ENCODE results near the gene SPARCL1.
"Not testable (repeated sequence)": the region's sequence is repeated elsewhere in the genome, so short reads cannot be mapped to it uniquely, and the experiment has no call there.

The SPARCL1 gene, protein sequence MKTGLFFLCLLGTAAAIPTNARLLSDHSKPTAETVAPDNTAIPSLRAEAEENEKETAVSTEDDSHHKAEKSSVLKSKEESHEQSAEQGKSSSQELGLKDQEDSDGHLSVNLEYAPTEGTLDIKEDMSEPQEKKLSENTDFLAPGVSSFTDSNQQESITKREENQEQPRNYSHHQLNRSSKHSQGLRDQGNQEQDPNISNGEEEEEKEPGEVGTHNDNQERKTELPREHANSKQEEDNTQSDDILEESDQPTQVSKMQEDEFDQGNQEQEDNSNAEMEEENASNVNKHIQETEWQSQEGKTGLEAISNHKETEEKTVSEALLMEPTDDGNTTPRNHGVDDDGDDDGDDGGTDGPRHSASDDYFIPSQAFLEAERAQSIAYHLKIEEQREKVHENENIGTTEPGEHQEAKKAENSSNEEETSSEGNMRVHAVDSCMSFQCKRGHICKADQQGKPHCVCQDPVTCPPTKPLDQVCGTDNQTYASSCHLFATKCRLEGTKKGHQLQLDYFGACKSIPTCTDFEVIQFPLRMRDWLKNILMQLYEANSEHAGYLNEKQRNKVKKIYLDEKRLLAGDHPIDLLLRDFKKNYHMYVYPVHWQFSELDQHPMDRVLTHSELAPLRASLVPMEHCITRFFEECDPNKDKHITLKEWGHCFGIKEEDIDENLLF

DNA sequence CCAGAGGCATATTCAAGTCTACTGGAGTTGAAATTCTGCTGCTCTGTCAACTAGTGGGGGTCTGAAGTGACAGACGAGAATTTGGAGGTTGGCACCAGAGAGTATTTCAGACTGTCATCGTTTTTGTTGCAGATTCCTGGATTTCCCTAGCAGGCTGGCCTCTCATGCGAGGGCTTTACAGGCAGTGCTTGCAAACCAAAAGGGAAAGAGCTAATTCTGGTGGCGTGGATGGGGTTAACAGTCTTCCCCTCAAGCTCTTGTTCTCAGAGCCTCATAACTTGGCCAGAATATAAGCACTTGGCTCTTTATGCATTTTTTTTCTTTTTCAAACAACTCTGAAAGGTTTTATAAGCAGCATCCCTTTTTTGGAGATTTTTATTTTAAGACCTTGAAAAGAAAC, at the start of gene SPARCL1:
Gene SPARCL1, minus strand, starts transcription at position 190 of the 400 bp plus-strand sequence. CDS start 29,802 bp downstream, outside the sequence.
- in situ Hi-C loops (cut with HindIII; ENCODE audit: low sequenced_read_pairs) = no loop called here

GRCh38 chr4:87575983-87576382, 46.8 kb upstream of the SPARCL1 start:
- in situ Hi-C loops (cut with HindIII; ENCODE audit: low sequenced_read_pairs) = no loop called here

GRCh38 chr4:87575408-87575807, 46.2 kb upstream of the SPARCL1 start:
- in situ Hi-C loops (cut with HindIII; ENCODE audit: low sequenced_read_pairs) = no loop called here

GRCh38 chr4:87574996-87575395, 45.8 kb upstream of the SPARCL1 start:
- in situ Hi-C loops (cut with HindIII; ENCODE audit: low sequenced_read_pairs) = no loop called here

- in situ Hi-C loops (cut with HindIII; ENCODE audit: low sequenced_read_pairs) = not testable (repeated sequence)
These were observed 45.2 kb upstream of the SPARCL1 start for GRCh38 chr4:87574376-87574775.

- in situ Hi-C loops (cut with HindIII; ENCODE audit: low sequenced_read_pairs) = no loop called here
These were observed 41.2 kb upstream of the SPARCL1 start for GRCh38 chr4:87570290-87570805.

DNA sequence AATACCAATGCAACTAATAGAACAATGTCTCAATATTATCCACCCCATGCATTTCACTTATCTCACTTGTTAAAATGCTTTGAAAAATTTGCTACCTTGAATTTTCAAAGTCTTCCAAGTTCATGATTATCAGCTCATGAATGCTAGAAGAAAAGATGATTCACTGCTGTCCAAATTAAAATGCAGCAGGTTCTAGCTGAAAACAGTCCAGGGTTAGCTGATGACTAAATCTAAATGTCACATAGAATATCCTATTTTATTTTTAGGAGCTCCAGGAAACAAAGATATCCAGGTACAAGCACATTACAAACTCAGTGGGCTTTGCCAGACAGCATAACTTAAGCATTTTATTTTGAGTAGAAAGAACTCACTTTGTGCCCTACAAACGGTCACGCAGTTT, 38.0 kb upstream of the SPARCL1 start:
- in situ Hi-C loops (cut with HindIII; ENCODE audit: low sequenced_read_pairs) = no loop called here

- in situ Hi-C loops (cut with HindIII; ENCODE audit: low sequenced_read_pairs) = no loop called here
These were observed 37.1 kb upstream of the SPARCL1 start for GRCh38 chr4:87566276-87566675.

DNA sequence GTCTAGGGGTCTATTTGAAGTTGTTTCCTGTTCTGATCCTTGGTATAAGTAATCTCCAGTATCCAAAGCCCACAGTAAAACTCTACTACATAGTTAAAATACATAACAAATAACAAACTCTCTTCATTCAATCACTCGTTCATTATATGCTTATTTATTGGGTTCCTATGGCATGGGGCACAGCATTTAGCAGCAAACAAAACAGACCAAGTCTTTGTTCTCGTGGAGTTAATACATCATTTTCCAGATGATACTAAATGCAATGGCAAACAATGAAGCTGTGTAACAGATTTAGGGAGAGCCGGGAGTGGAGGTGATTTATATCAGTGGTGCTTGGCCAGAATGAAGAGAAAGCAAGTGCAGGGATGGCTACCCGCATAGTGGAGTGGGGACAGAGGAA, 36.6 kb upstream of the SPARCL1 start:
- in situ Hi-C loops (cut with HindIII; ENCODE audit: low sequenced_read_pairs) = no loop called here

GRCh38 chr4:87560802-87561201, 31.6 kb upstream of the SPARCL1 start:
- in situ Hi-C loops (cut with HindIII; ENCODE audit: low sequenced_read_pairs) = no loop called here

- in situ Hi-C loops (cut with HindIII; ENCODE audit: low sequenced_read_pairs) = no loop called here
These were observed 30.1 kb upstream of the SPARCL1 start for GRCh38 chr4:87559090-87559837.

GRCh38 chr4:87557348-87557747, 28.2 kb upstream of the SPARCL1 start:
- in situ Hi-C loops (cut with HindIII; ENCODE audit: low sequenced_read_pairs) = no loop called here

GRCh38 chr4:87555773-87556619, 26.8 kb upstream of the SPARCL1 start:
- in situ Hi-C loops (cut with HindIII; ENCODE audit: low sequenced_read_pairs) = no loop called here

DNA sequence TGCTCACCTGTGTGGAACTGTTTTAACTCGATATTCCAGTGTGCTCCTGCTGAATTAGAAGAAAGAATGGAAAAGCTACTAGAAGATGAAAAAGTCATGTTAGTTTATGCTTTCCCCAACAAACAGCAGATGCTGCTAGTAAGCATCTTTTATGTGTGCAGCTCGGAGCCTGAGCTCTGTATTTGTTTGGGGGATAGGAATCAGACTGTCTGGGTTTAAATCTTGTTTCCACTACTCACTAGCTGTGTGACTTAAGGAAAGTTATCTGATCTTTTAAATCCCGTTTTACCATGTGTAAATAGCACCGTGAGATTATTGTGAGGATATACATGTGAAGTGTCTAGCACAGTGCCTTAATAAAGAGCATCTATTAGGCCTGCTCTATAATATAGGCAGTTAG, 24.0 kb upstream of the SPARCL1 start:
- in situ Hi-C loops (cut with HindIII; ENCODE audit: low sequenced_read_pairs) = no loop called here

- in situ Hi-C loops (cut with HindIII; ENCODE audit: low sequenced_read_pairs) = no loop called here
These were observed 22.2 kb upstream of the SPARCL1 start for GRCh38 chr4:87551361-87551760.

- in situ Hi-C loops (cut with HindIII; ENCODE audit: low sequenced_read_pairs) = no loop called here
These were observed 18.0 kb upstream of the SPARCL1 start for GRCh38 chr4:87547016-87547708.

- in situ Hi-C loops (cut with HindIII; ENCODE audit: low sequenced_read_pairs) = no loop called here
These were observed 15.9 kb upstream of the SPARCL1 start for GRCh38 chr4:87545052-87545451.

DNA sequence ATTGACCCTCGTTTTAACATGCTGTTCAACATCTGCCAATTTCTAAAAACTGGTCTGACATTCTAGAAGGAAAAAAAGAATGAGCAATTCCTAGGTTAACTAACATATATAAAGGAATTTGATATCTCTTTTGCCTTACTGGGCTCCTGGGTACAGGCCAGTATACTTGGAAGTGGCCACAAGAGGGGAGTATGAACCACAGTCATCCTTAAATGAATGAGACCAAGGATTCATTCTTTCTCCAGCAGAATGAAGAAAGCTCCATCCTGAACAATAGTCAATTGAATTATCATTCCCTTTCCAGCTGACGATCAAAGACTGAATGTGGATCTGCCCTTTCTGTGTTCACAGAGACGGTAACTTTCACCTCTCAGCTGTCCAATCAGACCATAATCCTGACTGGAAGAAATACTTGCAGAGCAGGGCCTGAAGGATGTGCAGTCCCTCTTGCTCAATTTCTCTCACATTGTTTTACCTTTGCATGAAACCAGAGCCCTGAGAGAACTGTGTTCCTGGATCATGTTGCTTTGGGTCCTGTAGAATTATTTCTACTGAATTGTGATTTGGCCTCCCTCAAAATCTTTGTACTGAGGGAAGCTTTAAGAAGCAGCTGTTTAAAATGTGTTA, 14.8 kb upstream of the SPARCL1 start:
- in situ Hi-C loops (cut with HindIII; ENCODE audit: low sequenced_read_pairs) = loop anchor here (5.0 kb wide), 1 partner anchor 303 kb away; no protein-coding TSS in a partner anchor

DNA sequence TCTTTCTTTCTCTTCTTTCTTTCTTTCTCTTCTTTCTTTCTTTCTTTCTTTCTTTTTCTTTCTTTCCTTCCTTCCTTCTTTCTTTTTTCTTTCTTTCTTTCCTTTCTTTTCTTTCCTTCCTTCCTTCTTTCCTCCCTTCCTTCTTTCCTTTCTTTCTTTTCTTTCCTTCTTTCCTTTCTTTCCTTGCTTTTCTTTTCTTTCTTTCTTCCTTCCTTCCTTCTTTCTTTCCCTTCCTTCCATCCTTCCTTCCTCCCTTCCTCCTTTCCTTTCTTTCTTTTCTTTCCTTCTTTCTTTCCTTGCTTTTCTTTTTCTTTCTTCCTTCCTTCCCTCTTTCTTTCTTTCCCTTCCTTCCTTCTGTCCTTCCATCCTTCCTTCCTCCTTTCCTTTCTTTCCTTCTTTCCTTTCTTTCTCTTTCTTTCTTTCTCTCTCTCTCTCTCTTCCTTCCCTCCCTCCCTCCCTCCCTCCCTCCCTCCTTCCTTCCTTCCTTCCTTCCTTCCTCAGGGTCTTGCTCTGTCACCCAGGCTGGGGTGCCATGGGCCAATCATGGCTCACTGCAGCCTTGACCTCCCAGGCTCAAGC, 13.6 kb upstream of the SPARCL1 start:
- in situ Hi-C loops (cut with HindIII; ENCODE audit: low sequenced_read_pairs) = loop anchor here (5.0 kb wide), 1 partner anchor 304 kb away; no protein-coding TSS in a partner anchor

Data from endothelial cell of hepatic sinusoid (primary cell).